Fibroblast of villous mesenchyme (primary cell): ENCODE data around the gene TFG. TPM values are rescaled to one million over a fixed set of nuclear protein-coding genes. Genes with fewer than 3 reads are reported as not detected.

Source experiments
- DNase-seq: peaks from one replicate; pipeline ENCODE4 v3.0.0-alpha.2; 2010; ENCODE audit warnings: low read depth
- H3K4me3 ChIP-seq: 2 replicates; pipeline ENCODE4 v1.5.1; 2011; ENCODE audit warnings: low read depth, mild to moderate bottlenecking, low read length
- total RNA-seq: library from RNA; depleted of rRNA; stranded (reverse); fragments of >200 nt; gene quantifications from 2 replicates; pipeline ENCODE4 v1.2.3, GENCODE V29; 2012
- TF ChIP-seq, protein P1 (sequence below): IDR thresholded peaks from 2 replicates; pipeline ENCODE4 v1.5.1; 2012; ENCODE audit warnings: low read depth, mild to moderate bottlenecking, low read length; ENCODE audit not compliant: insufficient read depth

TFG gene
- total RNA-seq, 1 donor, result 127 TPM

DNA sequence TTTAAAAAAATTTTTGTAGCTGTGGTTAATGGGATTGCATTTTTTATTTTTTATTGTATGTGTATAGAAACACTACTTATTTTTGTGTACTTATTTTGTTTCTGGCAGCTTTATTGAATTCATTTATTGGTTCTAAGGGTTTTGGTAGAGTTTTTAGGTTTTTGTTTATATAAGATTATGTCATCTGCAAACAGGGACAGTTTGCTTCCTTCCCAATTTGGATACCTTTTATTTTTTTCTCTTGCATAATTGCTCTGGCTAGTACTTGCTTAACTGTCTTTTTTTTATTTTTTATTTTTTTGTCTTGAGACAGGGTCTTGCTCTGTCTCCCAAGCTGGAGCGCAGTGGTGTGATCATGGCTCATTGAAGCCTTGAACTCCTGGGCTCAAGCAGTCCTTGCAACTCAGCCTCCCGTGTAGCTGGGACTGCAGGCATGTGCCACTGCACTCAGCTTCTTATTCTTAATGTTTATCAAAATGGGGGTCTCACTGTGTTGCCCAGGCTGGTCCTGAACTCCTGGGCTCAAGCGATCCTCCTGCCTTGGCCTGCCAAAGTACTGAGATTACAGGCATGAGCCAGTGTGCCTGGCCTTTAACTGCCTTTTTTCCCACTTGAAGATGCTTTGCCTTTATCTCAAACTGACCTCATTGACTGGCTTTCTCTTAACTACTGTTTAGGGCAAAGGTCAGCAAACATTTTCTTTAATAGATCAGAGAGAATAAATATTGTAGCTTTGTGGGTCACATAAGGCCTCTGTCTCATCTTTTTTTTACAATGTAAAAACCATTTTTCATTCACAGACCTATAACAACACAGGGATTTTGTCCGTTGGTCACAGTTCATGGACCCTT lies 8.6 kb downstream of the TFG start:
- TF ChIP-seq, protein P1, sequence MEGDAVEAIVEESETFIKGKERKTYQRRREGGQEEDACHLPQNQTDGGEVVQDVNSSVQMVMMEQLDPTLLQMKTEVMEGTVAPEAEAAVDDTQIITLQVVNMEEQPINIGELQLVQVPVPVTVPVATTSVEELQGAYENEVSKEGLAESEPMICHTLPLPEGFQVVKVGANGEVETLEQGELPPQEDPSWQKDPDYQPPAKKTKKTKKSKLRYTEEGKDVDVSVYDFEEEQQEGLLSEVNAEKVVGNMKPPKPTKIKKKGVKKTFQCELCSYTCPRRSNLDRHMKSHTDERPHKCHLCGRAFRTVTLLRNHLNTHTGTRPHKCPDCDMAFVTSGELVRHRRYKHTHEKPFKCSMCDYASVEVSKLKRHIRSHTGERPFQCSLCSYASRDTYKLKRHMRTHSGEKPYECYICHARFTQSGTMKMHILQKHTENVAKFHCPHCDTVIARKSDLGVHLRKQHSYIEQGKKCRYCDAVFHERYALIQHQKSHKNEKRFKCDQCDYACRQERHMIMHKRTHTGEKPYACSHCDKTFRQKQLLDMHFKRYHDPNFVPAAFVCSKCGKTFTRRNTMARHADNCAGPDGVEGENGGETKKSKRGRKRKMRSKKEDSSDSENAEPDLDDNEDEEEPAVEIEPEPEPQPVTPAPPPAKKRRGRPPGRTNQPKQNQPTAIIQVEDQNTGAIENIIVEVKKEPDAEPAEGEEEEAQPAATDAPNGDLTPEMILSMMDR, result no peak
- no peak overlapping the region for H3K4me3 ChIP-seq
- DNase-seq, result no peak

GRCh38 chr3:100719136-100719535 lies 9.8 kb downstream of the TFG start:
- TF ChIP-seq, protein P1, result no peak
- DNase-seq, result peak; percentile 16
- no peak overlapping the region for H3K4me3 ChIP-seq

DNA sequence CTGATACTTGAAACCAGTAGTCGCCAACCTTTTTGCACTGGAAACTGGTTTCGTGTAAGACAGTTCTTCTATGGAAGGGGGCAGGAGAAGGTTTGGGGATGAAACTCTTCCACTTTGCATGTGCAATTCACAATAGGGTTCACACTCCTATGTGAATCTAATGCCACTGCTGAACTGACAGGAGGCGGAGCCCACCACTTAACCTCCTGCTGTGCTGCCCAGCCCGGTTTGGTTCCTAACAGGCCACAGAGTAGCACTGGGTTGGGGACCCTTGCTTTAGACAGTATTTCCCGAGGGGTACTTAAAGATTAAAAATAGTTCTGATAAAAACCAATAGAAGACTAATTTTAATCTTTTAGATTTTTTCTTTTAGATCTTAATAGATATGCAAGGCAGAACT lies 11.1 kb downstream of the TFG start:
- TF ChIP-seq, protein P1, result no peak
- no peak overlapping the region for H3K4me3 ChIP-seq
- DNase-seq, result no peak

- no peak for DNase-seq
- TF ChIP-seq, protein P1, result no peak
- H3K4me3 ChIP-seq, result no peak overlapping the region
These were observed 16.7 kb downstream of the TFG start for GRCh38 chr3:100725935-100726513.

- TF ChIP-seq, protein P1, result no peak
- H3K4me3 ChIP-seq, result no peak overlapping the region
- DNase-seq, result no peak
These were observed 17.4 kb downstream of the TFG start for GRCh38 chr3:100726706-100727105.

DNA sequence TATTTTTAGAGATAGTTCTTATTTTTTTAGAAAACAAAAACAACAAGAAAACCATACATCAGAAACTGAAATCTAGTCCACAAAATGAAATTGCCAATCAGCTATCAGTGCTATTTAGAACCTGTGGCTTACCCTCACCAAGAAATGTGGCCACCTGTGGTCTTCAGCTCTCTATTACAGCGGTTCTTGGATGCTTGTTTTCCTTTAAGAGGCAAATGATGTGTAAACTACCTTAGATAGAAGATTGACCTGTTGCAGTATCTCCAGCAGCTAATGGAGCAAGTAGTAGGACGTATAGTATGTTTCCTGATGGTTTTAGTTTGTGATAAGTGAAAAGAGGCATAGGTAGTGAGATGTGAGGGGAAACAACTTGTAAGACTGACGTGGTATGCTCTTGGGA lies 21.2 kb downstream of the TFG start:
- H3K4me3 ChIP-seq, result no peak overlapping the region
- TF ChIP-seq, protein P1, result no peak
- DNase-seq, result no peak

DNA sequence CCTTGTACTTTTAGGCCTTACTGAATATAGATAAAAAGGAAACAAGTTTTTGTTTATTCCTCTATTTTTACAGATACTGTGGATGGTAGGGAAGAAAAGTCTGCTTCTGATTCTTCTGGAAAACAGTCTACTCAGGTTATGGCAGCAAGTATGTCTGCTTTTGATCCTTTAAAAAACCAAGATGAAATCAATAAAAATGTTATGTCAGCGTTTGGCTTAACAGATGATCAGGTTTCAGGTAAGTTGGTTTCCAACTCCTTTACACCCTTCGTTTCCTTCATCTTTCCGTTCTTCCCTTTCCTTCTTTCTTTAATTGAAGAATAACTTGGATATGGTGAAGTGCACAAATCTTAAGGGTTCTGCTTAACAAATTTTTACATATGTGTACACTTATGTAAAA lies 23.1 kb downstream of the TFG start:
- TF ChIP-seq, protein P1, result no peak
- no peak overlapping the region for H3K4me3 ChIP-seq
- no peak for DNase-seq
